IPS-15b (cell line): ENCODE measurements around the gene PPM1L.

Experiments used
- H3K27me3 ChIP-seq: one replicate; pipeline ENCODE4 v1.6.1; 2013; ENCODE audit warnings: low read length; ENCODE audit not compliant: control insufficient read depth, insufficient read depth
- H3K36me3 ChIP-seq: one replicate; pipeline ENCODE4 v1.6.1; 2013; ENCODE audit warnings: low read length; ENCODE audit not compliant: control insufficient read depth, insufficient read depth
- H3K4me1 ChIP-seq: one replicate; pipeline ENCODE4 v1.6.1; 2013; ENCODE audit warnings: mild to moderate bottlenecking, low read length; ENCODE audit not compliant: control insufficient read depth, insufficient read depth
- H3K4me3 ChIP-seq: one replicate; pipeline ENCODE4 v1.5.1; 2013; ENCODE audit warnings: low read depth, low read length
- H3K9ac ChIP-seq: one replicate; pipeline ENCODE4 v1.6.1; 2013; ENCODE audit warnings: low read depth, mild to moderate bottlenecking, low read length
- H3K9me3 ChIP-seq: one replicate; pipeline ENCODE4 v1.6.1; 2013; ENCODE audit warnings: mild to moderate bottlenecking, low read length; ENCODE audit not compliant: control insufficient read depth, insufficient read depth

Gene PPM1L

DNA sequence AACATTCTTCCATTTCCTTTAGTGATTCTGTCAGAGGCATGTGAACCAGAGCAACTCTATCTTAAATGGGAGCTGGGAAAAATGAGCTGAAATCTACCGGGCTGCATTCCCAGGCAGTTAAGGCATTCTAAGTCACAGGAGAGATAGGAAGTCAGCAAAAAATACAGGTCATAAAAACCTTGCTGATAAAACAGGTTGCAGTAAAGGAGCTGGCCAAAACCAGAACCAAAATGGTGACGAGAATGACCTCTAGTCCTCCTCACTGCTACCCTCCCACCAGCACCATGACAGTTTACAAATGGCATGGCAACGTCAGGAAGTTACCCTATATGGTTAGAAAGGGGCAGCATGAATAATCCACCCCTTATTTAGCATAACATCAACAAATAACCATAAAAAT is 282.7 kb downstream of the PPM1L start:
- no peak overlapping the region for H3K4me3 ChIP-seq
- H3K9ac ChIP-seq, result no peak overlapping the region

DNA sequence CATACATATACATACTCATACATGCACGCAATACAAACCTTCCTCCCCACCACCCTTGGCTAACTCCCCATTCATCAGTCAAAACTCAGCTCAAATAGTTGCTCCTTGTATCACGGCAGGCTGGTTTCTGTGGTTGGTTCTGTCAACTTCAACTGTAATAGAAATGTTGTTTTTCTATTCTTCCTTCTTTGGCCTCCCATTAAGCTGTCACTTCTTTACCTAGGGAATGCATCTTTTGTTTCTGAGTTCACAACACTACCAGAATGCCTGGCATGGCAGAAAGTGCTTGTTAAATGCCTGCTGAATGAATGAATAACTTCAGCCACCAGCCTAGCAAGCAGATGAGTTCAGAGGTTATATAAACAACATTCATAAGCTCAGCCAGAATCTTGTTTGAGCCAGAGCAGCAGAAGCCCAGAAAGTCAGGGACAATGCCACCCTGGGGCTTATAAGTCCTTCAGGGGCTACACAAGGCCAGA is 286.0 kb downstream of the PPM1L start:
- no peaks in the 10 kb centered on the region for H3K27me3 ChIP-seq
- no peak overlapping the region for H3K9ac ChIP-seq
- H3K9me3 ChIP-seq, result no peaks in the 10 kb centered on the region
- no peaks in the 10 kb centered on the region for H3K36me3 ChIP-seq
- H3K4me3 ChIP-seq, result no peak overlapping the region
- H3K4me1 ChIP-seq, result no peaks in the 10 kb centered on the region

More for the DNA sequence above, 282.7 kb downstream of the PPM1L start:
- H3K9me3 ChIP-seq, result no peaks in the 10 kb centered on the region
- no peaks in the 10 kb centered on the region for H3K4me1 ChIP-seq
- no peaks in the 10 kb centered on the region for H3K27me3 ChIP-seq
- no peaks in the 10 kb centered on the region for H3K36me3 ChIP-seq

DNA sequence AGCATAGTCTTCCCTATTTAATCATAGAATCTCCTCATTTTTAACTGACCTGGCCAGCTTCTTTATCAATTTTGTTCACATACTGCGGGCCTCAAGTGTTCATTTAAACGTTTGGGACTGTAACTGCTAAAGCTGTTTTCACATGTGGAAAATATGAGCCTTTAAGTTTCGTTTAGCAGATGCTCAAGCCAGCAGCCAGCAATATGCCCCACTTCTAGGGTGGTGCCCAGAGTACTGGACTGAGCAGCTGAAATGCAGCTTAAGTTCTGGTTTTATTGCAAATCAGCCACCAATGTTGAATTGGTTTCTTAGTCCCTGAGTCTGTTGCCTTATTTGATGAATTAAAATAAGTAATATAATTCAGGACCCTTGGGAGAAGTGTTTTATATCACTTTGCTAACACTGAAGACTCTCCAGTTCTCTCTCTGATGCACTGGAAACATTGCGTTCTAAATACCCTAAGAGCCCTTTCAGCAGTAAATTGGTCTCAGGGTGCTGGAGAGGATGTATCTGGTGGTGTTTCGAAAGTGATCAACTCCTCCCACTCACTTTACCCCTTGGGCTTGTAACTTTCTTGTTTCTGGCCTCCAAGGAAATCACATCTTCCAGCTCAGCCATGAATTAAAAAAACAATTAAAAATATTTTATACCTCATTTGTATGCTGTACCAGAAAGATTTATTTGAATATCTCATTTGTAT is 287.5 kb downstream of the PPM1L start:
- Histone ChIP-seq H3K27me3 (no peaks in the 10 kb centered on the region), H3K4me3 (no peak overlapping the region), H3K9me3 (no peaks in the 10 kb centered on the region), H3K9ac (no peak overlapping the region), H3K36me3 (no peaks in the 10 kb centered on the region), H3K4me1 (no peaks in the 10 kb centered on the region)

DNA sequence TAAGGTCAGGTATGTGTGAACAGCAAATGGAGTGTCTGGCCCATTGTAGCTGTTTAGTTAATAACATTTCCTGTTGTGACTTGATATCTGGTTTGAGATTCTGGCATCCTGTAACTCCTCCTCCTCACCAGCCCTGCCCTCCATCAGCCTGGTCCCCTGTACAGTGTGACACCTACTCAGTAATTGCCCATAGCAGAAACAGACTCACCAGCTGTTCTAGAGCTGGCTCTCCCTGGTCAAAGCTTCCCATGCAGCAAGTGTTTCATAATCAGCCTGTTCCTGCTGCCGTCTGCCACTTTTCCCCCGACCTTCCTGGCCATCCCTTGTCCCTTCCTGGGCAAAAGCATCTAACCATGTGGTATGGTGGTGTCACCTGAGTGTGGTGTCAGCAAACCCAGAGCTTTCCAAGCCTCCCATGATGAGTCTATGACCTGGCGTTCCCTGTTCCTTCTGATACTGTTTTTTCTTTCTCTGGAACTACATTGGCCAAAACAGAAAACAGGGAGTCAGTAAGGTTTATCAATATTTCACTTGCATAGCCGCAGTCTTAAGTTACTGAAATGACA is 293.7 kb downstream of the PPM1L start:
- Histone ChIP-seq H3K27me3 (no peaks in the 10 kb centered on the region), H3K9me3 (no peaks in the 10 kb centered on the region), H3K9ac (no peak overlapping the region), H3K36me3 (no peaks in the 10 kb centered on the region), H3K4me1 (no peaks in the 10 kb centered on the region), H3K4me3 (no peak overlapping the region)

DNA sequence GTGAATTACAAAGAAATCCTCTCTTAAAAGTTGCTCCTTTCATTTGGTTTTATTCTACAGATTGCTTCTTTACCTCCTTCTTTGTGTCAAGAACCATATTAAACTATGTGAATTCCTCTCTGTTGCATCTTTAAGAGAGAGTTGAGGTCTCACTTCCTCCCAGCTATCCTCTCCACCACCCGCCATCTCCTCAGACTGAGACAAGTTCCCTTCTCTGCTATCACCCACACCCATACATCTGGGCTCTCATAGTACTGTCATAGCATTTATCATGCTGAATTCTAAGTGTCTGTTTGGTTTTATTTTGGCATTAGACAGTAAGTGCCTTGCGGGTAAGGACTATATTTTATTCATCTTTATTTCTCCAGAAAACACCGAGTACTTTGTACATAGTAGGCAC is 294.9 kb downstream of the PPM1L start:
- Histone ChIP-seq H3K9me3 (no peaks in the 10 kb centered on the region), H3K27me3 (no peaks in the 10 kb centered on the region), H3K4me1 (no peaks in the 10 kb centered on the region), H3K9ac (no peak overlapping the region), H3K4me3 (no peak overlapping the region), H3K36me3 (no peaks in the 10 kb centered on the region)

DNA sequence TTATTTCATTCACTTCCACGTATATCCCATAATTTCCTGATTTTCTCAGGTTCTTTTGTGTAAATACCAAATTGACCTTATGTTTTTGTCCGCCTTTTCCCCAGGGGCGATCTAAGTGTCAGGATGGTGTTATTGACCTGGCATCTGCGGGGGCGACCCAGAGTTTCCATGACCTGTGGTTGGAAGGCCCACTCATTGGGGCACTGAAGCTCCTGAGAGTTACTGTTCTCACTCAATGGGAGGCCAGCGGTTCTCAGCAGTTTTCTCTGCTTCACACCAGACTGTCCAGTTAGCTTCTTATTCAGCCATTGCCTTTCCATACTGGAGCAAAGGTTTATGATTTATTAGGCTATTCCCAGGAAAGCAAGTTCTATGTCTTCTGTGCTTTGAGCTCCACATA is 295.8 kb downstream of the PPM1L start:
- no peak overlapping the region for H3K4me3 ChIP-seq
- no peaks in the 10 kb centered on the region for H3K36me3 ChIP-seq
- no peaks in the 10 kb centered on the region for H3K4me1 ChIP-seq
- no peaks in the 10 kb centered on the region for H3K27me3 ChIP-seq
- H3K9ac ChIP-seq, result no peak overlapping the region
- H3K9me3 ChIP-seq, result no peaks in the 10 kb centered on the region

DNA sequence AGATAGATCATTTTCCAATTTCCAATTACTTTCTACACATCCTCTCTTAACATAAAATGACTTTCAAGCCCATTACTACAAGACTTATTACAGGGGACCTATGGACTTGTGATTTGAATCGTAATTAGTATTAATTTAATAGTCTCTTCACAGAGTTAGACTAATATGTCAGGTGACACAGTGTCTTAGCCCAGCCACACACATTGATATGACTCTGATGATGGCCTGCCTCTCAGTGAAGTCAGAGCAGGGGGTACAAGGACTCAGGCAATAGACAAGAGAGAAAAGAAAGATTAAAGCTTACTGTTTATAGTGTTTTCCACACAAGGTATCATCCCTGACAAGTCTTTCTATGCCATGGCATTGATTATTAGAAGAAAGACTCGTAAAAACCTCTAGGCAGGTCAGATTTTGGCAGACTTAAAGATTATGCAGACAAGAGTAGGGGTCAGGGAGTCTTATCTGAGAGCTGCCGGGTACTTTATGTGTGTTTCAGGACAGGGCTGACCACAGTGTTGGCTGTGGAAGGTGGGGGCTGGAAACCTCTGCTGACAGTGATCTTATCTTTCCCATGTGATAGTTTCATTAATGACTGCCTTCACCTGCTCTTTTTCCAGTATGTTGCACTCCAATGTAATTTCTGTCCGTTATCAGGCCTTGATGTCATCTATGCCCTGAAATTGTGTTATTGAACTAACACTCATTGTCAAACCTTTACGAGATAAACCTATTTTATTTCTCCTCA is 299.0 kb downstream of the PPM1L start:
- no peaks in the 10 kb centered on the region for H3K4me1 ChIP-seq
- no peak overlapping the region for H3K4me3 ChIP-seq
- H3K27me3 ChIP-seq, result no peaks in the 10 kb centered on the region

DNA sequence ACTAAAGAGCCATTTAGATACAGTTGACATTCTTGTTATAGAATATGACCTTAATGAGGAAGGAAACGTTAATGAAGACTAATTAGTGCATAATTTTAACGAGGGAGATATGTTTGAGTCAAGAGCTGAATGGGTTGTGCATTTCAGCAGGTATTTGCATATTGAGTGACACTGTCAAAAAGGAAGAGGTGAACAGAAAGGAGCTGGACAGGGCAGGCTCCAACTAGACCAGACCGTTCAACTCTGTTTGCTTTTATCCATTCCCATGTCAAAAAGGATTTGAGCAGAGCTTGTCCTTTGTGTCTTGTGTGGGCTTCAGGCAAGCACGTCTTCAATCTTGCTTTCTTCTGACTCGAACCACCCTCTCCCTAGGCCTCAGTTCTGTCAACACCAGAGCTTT is 308.4 kb downstream of the PPM1L start:
- Histone ChIP-seq H3K36me3 (no peaks in the 10 kb centered on the region), H3K9ac (no peak overlapping the region), H3K4me1 (no peaks in the 10 kb centered on the region), H3K4me3 (no peak overlapping the region), H3K27me3 (no peaks in the 10 kb centered on the region), H3K9me3 (no peaks in the 10 kb centered on the region)

More for the DNA sequence above, 299.0 kb downstream of the PPM1L start:
- Histone ChIP-seq H3K9me3 (no peaks in the 10 kb centered on the region), H3K36me3 (no peaks in the 10 kb centered on the region), H3K9ac (no peak overlapping the region)

DNA sequence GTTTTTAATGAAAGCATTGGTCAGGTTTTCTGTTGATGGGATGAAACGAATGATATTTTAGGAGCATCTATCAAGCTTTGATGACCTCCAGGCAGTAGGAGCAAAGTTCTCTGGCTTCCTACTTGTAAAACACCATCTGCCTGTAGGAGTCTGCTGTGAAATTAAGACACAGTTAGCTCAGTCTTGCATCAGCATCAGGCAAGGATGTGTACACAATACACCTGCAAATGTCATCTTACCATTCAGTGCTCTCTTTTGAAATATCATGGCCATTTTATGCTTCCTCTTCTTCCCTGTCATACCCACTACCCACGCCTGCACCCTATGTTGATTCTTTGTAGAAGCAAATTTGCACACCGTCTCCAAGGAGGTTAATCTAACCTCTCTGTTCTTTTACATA is 310.9 kb downstream of the PPM1L start:
- Histone ChIP-seq H3K27me3 (no peaks in the 10 kb centered on the region), H3K4me1 (peaks cover 3% of the 10 kb centered on the region), H3K4me3 (no peak overlapping the region), H3K9ac (no peak overlapping the region), H3K36me3 (peaks cover 2% of the 10 kb centered on the region), H3K9me3 (no peaks in the 10 kb centered on the region)

DNA sequence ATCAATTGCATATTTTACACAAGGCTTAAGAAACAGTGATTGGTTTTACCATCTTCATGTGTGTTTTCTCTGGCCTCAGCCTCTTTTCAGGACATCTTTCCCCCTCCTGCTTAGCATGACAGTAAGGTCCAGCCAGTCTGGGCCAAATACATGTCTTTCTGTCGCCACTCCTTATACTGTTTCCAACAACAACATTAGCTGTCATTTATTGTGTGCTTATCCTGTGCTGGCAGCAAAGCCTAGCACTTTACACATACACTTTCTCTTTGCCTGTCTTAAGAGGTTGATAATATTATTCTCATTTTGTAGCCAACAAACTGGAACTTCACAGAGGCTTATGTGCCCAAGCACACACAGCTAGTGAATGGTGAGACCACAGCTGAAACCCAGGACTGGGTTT is 311.3 kb downstream of the PPM1L start:
- Histone ChIP-seq H3K4me3 (no peak overlapping the region), H3K9ac (no peak overlapping the region), H3K9me3 (no peaks in the 10 kb centered on the region), H3K36me3 (peaks cover 2% of the 10 kb centered on the region), H3K4me1 (peaks cover 3% of the 10 kb centered on the region), H3K27me3 (no peaks in the 10 kb centered on the region)

DNA sequence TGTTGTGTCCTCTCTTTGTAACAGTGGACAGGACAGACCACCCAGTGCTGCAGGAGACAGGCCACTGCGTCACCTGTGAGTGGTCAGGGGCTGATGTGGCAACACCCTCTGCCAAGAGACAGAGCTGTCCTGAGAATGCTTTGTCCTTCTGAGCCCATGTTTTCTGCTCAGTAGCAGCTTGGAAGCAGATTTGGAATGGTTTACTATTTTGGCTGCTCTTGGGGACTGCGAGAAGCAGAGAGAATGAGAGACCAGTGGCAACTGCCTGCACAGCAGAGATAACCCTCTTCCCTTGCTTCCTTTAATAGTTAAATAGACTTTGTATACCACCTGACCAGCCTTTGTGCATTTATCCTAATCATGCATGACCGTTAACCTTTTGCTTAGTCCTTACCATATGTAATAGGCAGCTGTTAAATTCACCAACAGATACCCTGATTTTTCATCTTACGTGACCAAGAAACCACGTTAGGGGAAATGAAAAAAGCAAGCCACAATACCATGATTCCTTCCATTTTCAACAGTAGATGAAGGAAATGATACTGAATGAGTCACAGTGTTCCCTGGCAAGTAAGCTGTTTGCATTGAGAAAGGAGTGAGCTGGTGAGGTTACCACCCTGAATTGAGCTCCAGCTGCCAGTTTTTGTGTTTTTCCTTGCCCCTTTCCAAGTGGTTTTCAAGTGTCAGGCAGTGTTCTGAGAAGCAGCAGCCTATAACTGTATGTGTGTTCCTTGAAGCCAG is 313.6 kb downstream of the PPM1L start:
- Histone ChIP-seq H3K4me1 (peaks cover 3% of the 10 kb centered on the region), H3K27me3 (no peaks in the 10 kb centered on the region), H3K4me3 (no peak overlapping the region), H3K36me3 (peaks cover 2% of the 10 kb centered on the region), H3K9me3 (no peaks in the 10 kb centered on the region), H3K9ac (no peak overlapping the region)
